SU-DHL-6 (cell line): ENCODE data around the gene NTRK1.

Experiments used
- H2AFZ ChIP-seq: fragments of 200-600 bp; sonication (generic); 2 replicates; pipeline ENCODE4 v1.6.1; 2014; ENCODE audit warnings: low read depth, mild to moderate bottlenecking, moderate library complexity, mixed read lengths, antibody characterized with exemption, low read length; ENCODE audit not compliant: severe bottlenecking
- H3F3A ChIP-seq: fragments of 200-600 bp; shearing (Covaris generic); 2 replicates; pipeline ENCODE4 v1.6.0; 2016; ENCODE audit warnings: antibody characterized with exemption, mild to moderate bottlenecking; ENCODE audit not compliant: insufficient read depth
- H3K27ac ChIP-seq: fragments of 200-600 bp; sonication (generic); 2 replicates; pipeline ENCODE4 v1.5.1; 2016; ENCODE audit warnings: low read depth, mild to moderate bottlenecking, low read length, moderate library complexity, mixed read lengths
- H3K27me3 ChIP-seq: fragments of 200-600 bp; sonication (generic), shearing (Covaris generic); 2 replicates; pipeline ENCODE4 v1.6.0; 2014; ENCODE audit warnings: mild to moderate bottlenecking, low read length
- H3K36me3 ChIP-seq: fragments of 200-600 bp; sonication (generic); 2 replicates; pipeline ENCODE4 v1.6.1; 2014; ENCODE audit warnings: mild to moderate bottlenecking, low read length, mixed read lengths
- H3K4me2 ChIP-seq: fragments of 300-600, 200-600 bp; shearing (Covaris generic), sonication (generic); 2 replicates; pipeline ENCODE4 v1.6.0; 2014; ENCODE audit warnings: low read length, low read depth, mild to moderate bottlenecking; ENCODE audit not compliant: poor library complexity, severe bottlenecking
- H3K4me3 ChIP-seq: fragments of 200-600 bp; sonication (generic); 2 replicates; pipeline ENCODE4 v1.5.1; 2014; ENCODE audit warnings: antibody characterized with exemption, low read length, mild to moderate bottlenecking, mixed read lengths; ENCODE audit not compliant: insufficient read depth, poor library complexity, severe bottlenecking
- H3K79me2 ChIP-seq: fragments of 200-600 bp; sonication (generic); 2 replicates; pipeline ENCODE4 v1.6.1; 2014; ENCODE audit warnings: mild to moderate bottlenecking, low read length, moderate library complexity; ENCODE audit not compliant: insufficient read depth
- H3K9ac ChIP-seq: fragments of 200-600 bp; sonication (generic); 2 replicates; pipeline ENCODE4 v1.7.0; 2014; ENCODE audit warnings: mild to moderate bottlenecking, low read length
- H3K9me2 ChIP-seq: fragments of 200-600 bp; sonication (generic); replicated peaks from 2 replicates; pipeline ENCODE4 v1.6.1; 2014; ENCODE audit warnings: low read length; ENCODE audit not compliant: insufficient read depth
- H3K9me3 ChIP-seq: fragments of 200-600 bp; sonication (generic); 2 replicates; pipeline ENCODE4 v1.6.1; 2014; ENCODE audit warnings: low read length, mixed read lengths; ENCODE audit not compliant: insufficient read depth
- H4K20me1 ChIP-seq: fragments of 200-600 bp; sonication (generic); 2 replicates; pipeline ENCODE4 v1.6.1; 2014; ENCODE audit warnings: low read depth, mild to moderate bottlenecking, antibody characterized with exemption, low read length, moderate library complexity, mixed read lengths
- EZH2phosphoT487 ChIP-seq: fragments of 200-600 bp; sonication (generic), shearing (Covaris generic); conservative IDR thresholded peaks from 2 replicates; pipeline ENCODE4 v1.6.1; 2018; ENCODE audit warnings: mild to moderate bottlenecking, antibody characterized with exemption, low read length, moderate library complexity, mixed read lengths
- TF ChIP-seq, protein P1 (sequence below): fragments of 200-600 bp; sonication (generic); IDR thresholded peaks from one replicate; pipeline ENCODE4 v1.5.1; 2017; ENCODE audit warnings: antibody characterized with exemption, mild to moderate bottlenecking, low read length, moderate library complexity; ENCODE audit not compliant: insufficient read depth, poor library complexity, severe bottlenecking

Gene NTRK1

DNA sequence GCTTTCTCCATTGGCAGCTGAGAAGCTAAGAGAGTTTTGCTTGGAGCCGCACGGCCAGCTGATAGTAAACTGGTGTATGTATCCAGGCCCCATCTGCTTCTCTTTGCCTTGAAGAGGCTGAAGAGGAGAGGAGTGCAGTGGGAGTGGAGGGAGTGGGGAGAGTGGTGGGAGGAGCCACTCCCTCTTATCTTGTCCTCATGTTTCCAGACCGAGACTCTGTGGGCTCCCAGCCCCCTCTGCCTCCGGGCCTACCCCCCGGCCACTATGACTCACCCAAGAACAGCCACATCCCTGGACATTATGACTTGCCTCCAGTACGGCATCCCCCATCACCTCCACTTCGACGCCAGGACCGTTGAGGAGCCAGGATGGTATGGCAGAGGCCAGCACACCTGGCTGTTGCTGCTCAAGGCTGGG lies 53.8 kb downstream of the NTRK1 start:
- Histone ChIP-seq H3K9me3 (no peaks in the 10 kb centered on the region), H2AFZ (no peak overlapping the region)
- TF ChIP-seq EZH2phosphoT487 = no peak
- TF ChIP-seq, protein P1, sequence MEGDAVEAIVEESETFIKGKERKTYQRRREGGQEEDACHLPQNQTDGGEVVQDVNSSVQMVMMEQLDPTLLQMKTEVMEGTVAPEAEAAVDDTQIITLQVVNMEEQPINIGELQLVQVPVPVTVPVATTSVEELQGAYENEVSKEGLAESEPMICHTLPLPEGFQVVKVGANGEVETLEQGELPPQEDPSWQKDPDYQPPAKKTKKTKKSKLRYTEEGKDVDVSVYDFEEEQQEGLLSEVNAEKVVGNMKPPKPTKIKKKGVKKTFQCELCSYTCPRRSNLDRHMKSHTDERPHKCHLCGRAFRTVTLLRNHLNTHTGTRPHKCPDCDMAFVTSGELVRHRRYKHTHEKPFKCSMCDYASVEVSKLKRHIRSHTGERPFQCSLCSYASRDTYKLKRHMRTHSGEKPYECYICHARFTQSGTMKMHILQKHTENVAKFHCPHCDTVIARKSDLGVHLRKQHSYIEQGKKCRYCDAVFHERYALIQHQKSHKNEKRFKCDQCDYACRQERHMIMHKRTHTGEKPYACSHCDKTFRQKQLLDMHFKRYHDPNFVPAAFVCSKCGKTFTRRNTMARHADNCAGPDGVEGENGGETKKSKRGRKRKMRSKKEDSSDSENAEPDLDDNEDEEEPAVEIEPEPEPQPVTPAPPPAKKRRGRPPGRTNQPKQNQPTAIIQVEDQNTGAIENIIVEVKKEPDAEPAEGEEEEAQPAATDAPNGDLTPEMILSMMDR = no peak

DNA sequence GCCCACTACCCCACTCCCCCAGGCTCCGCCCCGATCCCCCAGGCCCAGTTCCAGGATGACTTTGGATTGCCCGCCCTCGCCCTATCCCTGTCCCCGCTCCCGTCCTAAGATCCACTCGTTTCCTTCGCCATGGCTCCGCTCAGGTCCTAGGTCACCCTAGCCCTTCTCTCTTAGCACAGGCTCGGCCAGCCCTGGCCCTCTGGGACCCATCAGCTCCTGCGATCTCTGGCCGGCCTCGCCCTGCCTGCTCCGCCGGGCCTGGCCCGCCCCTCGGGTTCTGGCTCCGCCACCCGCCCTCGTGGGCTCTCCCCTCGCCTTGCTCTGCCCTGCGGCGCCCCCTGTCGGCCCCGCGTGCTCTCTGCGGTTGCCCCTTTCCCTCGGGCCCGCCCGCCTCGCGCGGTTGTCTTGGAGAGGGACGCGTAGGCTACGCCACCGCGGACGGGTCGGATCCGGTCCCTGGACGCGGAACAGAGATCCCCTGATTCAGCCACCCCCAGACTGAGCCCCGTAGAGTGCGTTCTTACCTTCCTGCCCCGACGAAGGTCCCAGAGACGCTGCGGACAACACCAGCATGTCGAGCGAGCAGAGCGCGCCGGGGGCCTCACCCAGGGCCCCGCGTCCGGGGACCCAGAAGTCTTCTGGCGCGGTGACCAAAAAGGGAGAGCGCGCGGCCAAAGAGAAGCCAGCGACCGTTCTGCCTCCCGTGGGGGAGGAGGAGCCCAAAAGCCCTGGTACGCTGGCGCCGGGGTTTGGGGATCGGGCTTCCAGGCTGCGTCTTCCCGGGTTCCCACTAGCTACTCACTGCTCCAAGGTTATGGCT lies 59.8 kb downstream of the NTRK1 start, which contains the start of gene LRRC71:
TSS of gene LRRC71 (plus strand) at position 400 of the 820 bp plus-strand sequence. CDS start at position 572, 172 bp downstream.
- H3F3A ChIP-seq = no peaks in the 10 kb centered on the region
- no peaks in the 10 kb centered on the region for H4K20me1 ChIP-seq
- no peaks in the 10 kb centered on the region for H3K79me2 ChIP-seq
- TF ChIP-seq, protein P1 = peak; percentile 23
- no peak for TF ChIP-seq EZH2phosphoT487
- no peak within 1 kb of the TSS for H3K9ac ChIP-seq
- H3K27ac ChIP-seq = no peak within 1 kb of the TSS
- H3K4me2 ChIP-seq = no peak within 1 kb of the TSS
- no peak within 1 kb of the TSS for H2AFZ ChIP-seq
- no peaks in the 10 kb centered on the region for H3K27me3 ChIP-seq
- H3K36me3 ChIP-seq = no peaks in the 10 kb centered on the region
- no peaks in the 10 kb centered on the region for H3K9me3 ChIP-seq
- no peak within 1 kb of the TSS for H3K4me3 ChIP-seq
- no peaks in the 10 kb centered on the region for H3K9me2 ChIP-seq

More for the DNA sequence above, 53.8 kb downstream of the NTRK1 start:
- H3K9ac ChIP-seq = no peak overlapping the region
- no peaks in the 10 kb centered on the region for H3F3A ChIP-seq
- H3K27me3 ChIP-seq = no peaks in the 10 kb centered on the region
- no peak overlapping the region for H3K4me3 ChIP-seq
- H3K79me2 ChIP-seq = no peaks in the 10 kb centered on the region
- H3K36me3 ChIP-seq = no peaks in the 10 kb centered on the region
- no peaks in the 10 kb centered on the region for H3K9me2 ChIP-seq
- H3K4me2 ChIP-seq = no peak overlapping the region
- H3K27ac ChIP-seq = no peak overlapping the region
- H4K20me1 ChIP-seq = no peaks in the 10 kb centered on the region

DNA sequence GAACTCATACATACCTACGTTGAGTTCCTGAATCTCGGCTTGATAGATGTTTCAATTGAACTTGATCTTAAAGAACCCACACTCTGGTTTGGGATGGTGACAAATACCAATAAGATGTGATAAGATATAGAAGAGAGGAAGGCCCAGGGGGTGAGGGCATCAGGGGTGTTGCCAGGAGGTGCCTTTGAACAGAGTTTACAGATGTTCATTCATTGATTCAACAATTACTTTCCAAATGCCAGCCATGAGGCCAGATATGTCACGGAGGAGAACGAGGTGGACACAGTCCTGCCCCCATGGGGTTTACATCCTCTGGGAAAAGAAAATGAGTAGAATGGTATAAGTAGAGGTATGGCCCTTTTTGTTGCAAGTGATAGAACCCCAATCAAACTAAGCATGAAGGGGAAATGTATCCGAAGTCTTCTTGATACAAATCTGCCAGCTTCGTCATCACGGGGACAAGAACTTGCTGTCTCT lies 60.4 kb downstream of the NTRK1 start:
- Histone ChIP-seq H3F3A (no peaks in the 10 kb centered on the region), H3K9ac (no peak overlapping the region), H3K27me3 (no peaks in the 10 kb centered on the region), H3K36me3 (no peaks in the 10 kb centered on the region), H4K20me1 (no peaks in the 10 kb centered on the region), H3K79me2 (no peaks in the 10 kb centered on the region), H3K27ac (no peak overlapping the region), H3K4me2 (no peak overlapping the region), H2AFZ (no peak overlapping the region), H3K9me3 (no peaks in the 10 kb centered on the region), H3K9me2 (no peaks in the 10 kb centered on the region), H3K4me3 (no peak overlapping the region)
- TF ChIP-seq, protein P1 = no peak
- no peak for TF ChIP-seq EZH2phosphoT487
